Activated naive CD4-positive, alpha-beta T cell treated with anti-CD3 and anti-CD28 coated beads, Interleukin-2, amount 10 ng/mL, durations not matched to agents 7 days and 5 days (primary cell): Measurements from ENCODE around the gene DOCK2.

Experiments
- CTCF ChIA-PET: fragments of 350-600 bp; sonication (Branson Sonifier 250); formaldehyde crosslinking; loops from one replicate; lab custom pipeline; 2021; ENCODE audit warnings: antibody characterized with exemption; lab: Charles Lee
- DNase-seq: peaks from one replicate; pipeline ENCODE4 v3.0.0-alpha.2; 2020
- H3K27ac Mint-ChIP-seq: one replicate; pipeline ENCODE4 v1.8.0; 2021; ENCODE audit warnings: mild to moderate bottlenecking, moderate library complexity, mixed read lengths
- H3K27me3 Mint-ChIP-seq: one replicate; pipeline ENCODE4 v1.8.0; 2021; ENCODE audit warnings: mild to moderate bottlenecking, mixed read lengths
- H3K36me3 Mint-ChIP-seq: one replicate; pipeline ENCODE4 v1.8.0; 2021; ENCODE audit warnings: mixed read lengths
- H3K4me1 Mint-ChIP-seq: one replicate; pipeline ENCODE4 v1.8.0; 2021; ENCODE audit warnings: mixed read lengths
- H3K4me3 Mint-ChIP-seq: one replicate; pipeline ENCODE4 v1.8.0; 2021; ENCODE audit warnings: mild to moderate bottlenecking, moderate library complexity, mixed read lengths
- H3K9me3 Mint-ChIP-seq: one replicate; pipeline ENCODE4 v1.8.0; 2021; ENCODE audit warnings: mixed read lengths

The DOCK2 gene

GRCh38 chr5:169871826-169872490 lies 234.9 kb downstream of the DOCK2 start:
- DNase-seq = no peak
- CTCF ChIA-PET = no interaction called here
- no peaks in the 10 kb centered on the region for H3K4me1 Mint-ChIP-seq
- H3K27ac Mint-ChIP-seq = no peak overlapping the region
- H3K36me3 Mint-ChIP-seq = peaks cover 17% of the 10 kb centered on the region
- H3K4me3 Mint-ChIP-seq = no peak overlapping the region
- H3K27me3 Mint-ChIP-seq = no peaks in the 10 kb centered on the region
- no peaks in the 10 kb centered on the region for H3K9me3 Mint-ChIP-seq

- DNase-seq = no peak
- Mint-ChIP-seq H3K36me3 (peaks cover 10% of the 10 kb centered on the region), H3K9me3 (no peaks in the 10 kb centered on the region), H3K4me1 (no peaks in the 10 kb centered on the region), H3K27ac (no peak overlapping the region), H3K27me3 (no peaks in the 10 kb centered on the region), H3K4me3 (no peak overlapping the region)
- CTCF ChIA-PET = no interaction called here
These were observed 236.6 kb downstream of the DOCK2 start for GRCh38 chr5:169873642-169874041.

DNA sequence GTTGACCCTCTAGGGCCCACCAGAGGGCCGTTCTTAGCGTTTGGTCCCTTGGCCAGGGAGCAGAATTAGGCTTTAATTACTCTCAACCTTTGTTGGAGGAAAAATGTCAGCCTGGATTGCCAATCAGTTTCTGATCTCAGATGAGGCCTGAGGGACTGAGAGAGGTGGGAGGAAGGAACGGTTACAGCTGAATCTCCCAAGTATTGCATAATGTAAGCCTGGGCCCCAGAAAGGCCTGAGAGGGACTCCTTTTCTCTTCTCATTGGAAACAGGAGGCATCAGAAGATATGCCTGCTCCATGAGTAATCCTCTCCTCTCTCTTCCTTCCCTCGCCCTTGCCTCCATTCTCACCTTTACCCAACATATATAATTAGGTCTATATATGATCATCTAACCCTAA lies 237.5 kb downstream of the DOCK2 start:
- no peak for DNase-seq
- Mint-ChIP-seq H3K4me3 (no peak overlapping the region), H3K36me3 (peaks cover 13% of the 10 kb centered on the region), H3K4me1 (no peaks in the 10 kb centered on the region), H3K9me3 (no peaks in the 10 kb centered on the region), H3K27me3 (no peaks in the 10 kb centered on the region), H3K27ac (no peak overlapping the region)
- CTCF ChIA-PET = no interaction called here

- no peaks in the 10 kb centered on the region for H3K4me1 Mint-ChIP-seq
These were observed 238.1 kb downstream of the DOCK2 start for GRCh38 chr5:169875091-169875728.

GRCh38 chr5:169875731-169876130 lies 238.7 kb downstream of the DOCK2 start:
- Mint-ChIP-seq H3K4me1 (no peaks in the 10 kb centered on the region), H3K27me3 (no peaks in the 10 kb centered on the region), H3K9me3 (no peaks in the 10 kb centered on the region), H3K4me3 (no peak overlapping the region), H3K27ac (no peak overlapping the region), H3K36me3 (peaks cover 13% of the 10 kb centered on the region)
- CTCF ChIA-PET = no interaction called here
- DNase-seq = no peak

More at GRCh38 chr5:169875091-169875728, 238.1 kb downstream of the DOCK2 start:
- Mint-ChIP-seq H3K36me3 (peaks cover 13% of the 10 kb centered on the region), H3K27me3 (no peaks in the 10 kb centered on the region), H3K9me3 (no peaks in the 10 kb centered on the region), H3K4me3 (no peak overlapping the region), H3K27ac (no peak overlapping the region)
- no peak for DNase-seq
- CTCF ChIA-PET = no interaction called here

DNA sequence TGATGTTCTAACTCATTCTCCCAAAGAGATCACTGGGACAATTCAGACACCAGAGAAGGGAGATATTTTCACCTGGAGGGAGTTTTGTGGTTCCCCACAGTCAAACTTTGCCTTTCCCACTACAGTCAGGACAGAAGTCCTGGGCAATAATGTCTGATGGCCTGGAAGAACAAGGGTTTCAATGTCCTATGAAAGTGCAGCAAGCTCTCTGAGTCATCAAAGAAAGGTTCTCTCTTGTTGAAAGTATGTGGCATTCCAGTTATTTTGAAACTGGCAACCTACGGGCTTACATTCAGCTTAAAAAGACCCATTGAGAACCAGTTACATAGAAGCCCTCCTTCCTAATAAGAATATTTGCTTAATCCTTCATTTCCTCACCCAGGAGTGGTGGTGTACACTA lies 239.3 kb downstream of the DOCK2 start:
- Mint-ChIP-seq H3K27me3 (no peaks in the 10 kb centered on the region), H3K9me3 (no peaks in the 10 kb centered on the region), H3K27ac (no peak overlapping the region), H3K36me3 (peaks cover 13% of the 10 kb centered on the region), H3K4me3 (no peak overlapping the region), H3K4me1 (no peaks in the 10 kb centered on the region)
- CTCF ChIA-PET = no interaction called here
- DNase-seq = no peak

DNA sequence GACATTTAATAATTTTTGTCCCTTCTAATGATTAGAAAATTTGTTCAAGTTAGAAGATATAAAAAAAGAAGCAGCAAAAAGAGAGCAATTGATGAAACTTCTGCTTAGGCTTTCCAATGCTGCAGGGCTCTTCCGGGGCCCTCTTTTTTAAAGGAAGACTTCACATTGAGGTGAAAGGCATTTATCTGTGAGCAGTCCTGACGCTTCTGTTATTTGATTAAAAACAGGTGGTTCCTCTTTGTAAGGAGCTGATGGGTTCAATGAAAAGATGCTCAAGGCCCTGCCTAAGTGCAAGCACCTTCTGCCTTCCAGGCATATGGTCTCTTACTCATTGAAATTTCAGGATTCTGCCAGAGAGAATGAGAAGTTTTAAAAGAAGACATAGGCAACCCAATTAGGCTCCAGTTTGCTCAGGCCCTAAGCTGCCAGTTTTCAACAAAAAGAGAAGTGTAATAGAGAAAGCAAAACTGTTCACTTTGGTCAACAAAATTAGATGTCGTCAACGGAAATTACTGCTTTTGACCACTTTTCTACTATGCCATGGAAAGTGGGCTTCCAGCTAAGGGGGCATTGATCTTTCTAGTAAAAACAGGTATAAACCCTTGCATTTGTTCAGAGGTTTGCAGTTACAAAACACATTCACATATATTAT lies 243.1 kb downstream of the DOCK2 start:
- no peak for DNase-seq

DNA sequence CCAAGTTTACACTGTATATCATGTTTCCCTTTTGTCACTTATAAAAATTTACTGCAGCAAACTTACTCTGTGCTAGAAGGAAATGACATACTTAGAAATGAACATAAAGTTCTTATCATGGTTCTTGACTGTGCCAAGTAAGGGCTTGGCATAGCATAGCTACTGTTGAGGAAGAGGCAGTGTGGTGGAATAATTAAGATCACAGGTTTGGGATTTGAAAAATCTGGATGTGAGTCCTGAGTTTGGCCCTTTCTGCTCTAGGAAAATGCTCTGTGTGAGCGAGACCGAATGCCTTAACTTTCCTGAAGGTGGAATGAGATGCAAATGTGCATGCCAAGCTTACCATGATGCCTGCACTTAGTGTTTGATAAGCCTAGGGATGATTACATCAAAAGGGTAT lies 243.7 kb downstream of the DOCK2 start:
- DNase-seq = no peak
- H3K4me1 Mint-ChIP-seq = no peaks in the 10 kb centered on the region
- no peaks in the 10 kb centered on the region for H3K9me3 Mint-ChIP-seq
- peaks cover 23% of the 10 kb centered on the region for H3K36me3 Mint-ChIP-seq
- H3K4me3 Mint-ChIP-seq = no peak overlapping the region
- CTCF ChIA-PET = no interaction called here
- no peak overlapping the region for H3K27ac Mint-ChIP-seq
- H3K27me3 Mint-ChIP-seq = no peaks in the 10 kb centered on the region

More for the DNA sequence above, 243.1 kb downstream of the DOCK2 start:
- Mint-ChIP-seq H3K9me3 (no peaks in the 10 kb centered on the region), H3K27me3 (no peaks in the 10 kb centered on the region), H3K27ac (no peak overlapping the region), H3K4me3 (no peak overlapping the region), H3K36me3 (peaks cover 23% of the 10 kb centered on the region), H3K4me1 (no peaks in the 10 kb centered on the region)
- CTCF ChIA-PET = no interaction called here

DNA sequence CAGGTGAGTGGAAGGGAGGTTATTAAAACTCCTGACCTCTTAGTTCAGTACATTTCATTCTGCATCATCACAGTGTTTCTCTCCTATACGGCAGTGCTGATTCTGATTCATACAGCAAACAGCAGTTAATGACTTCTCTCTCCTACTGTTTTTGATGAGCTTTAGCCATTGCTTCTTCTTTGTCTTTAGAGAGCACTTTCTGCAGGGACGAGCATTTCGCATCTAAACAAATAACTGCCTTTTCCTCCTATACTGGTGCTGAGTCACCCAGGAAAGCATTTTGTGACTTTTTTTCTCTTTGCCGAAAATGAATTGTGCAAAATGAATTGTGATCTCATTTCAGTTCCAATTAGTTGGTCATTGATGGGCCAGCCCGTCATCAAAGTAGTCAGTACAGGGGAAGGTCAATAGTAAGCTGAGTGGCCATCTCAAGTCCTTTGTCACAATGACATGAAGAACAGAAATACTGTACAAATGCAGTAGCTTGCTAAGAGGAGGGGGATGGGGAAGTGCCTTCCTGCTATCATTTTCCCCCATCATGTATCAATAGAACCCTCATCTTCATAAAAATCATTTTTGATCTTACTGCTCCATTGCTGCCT lies 244.7 kb downstream of the DOCK2 start:
- Mint-ChIP-seq H3K9me3 (no peaks in the 10 kb centered on the region), H3K4me1 (no peaks in the 10 kb centered on the region), H3K27ac (no peak overlapping the region), H3K36me3 (peaks cover 22% of the 10 kb centered on the region), H3K27me3 (no peaks in the 10 kb centered on the region), H3K4me3 (no peak overlapping the region)
- no peak for DNase-seq
- CTCF ChIA-PET = no interaction called here

DNA sequence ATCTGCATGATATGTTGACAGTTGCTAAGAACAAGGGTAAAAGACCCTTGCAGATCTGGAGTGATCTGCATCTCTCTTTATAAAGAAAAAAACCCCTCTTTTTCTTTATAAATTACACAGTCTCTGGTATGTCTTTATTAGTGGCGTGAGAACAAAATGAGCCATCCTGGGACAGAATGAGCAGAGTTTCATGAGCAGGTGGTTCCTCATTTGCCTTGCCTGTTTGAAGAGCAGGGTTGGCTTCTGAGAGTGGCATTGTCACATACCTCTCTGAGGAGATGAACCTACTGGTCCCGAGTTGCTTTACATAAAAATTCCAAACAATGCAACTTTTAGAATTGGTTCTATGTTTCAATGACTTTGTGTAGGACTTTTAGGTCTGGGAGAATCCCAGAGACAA lies 249.0 kb downstream of the DOCK2 start:
- H3K4me1 Mint-ChIP-seq = no peaks in the 10 kb centered on the region
- no peaks in the 10 kb centered on the region for H3K9me3 Mint-ChIP-seq
- no peak overlapping the region for H3K4me3 Mint-ChIP-seq
- peaks cover 18% of the 10 kb centered on the region for H3K36me3 Mint-ChIP-seq
- no peaks in the 10 kb centered on the region for H3K27me3 Mint-ChIP-seq
- no peak overlapping the region for H3K27ac Mint-ChIP-seq
- DNase-seq = no peak
- CTCF ChIA-PET = no interaction called here

- CTCF ChIA-PET = no interaction called here
- Mint-ChIP-seq H3K9me3 (no peaks in the 10 kb centered on the region), H3K36me3 (peaks cover 18% of the 10 kb centered on the region)
These were observed 249.6 kb downstream of the DOCK2 start for GRCh38 chr5:169886677-169887076.

GRCh38 chr5:169889572-169889971 lies 252.5 kb downstream of the DOCK2 start:
- Mint-ChIP-seq H3K4me3 (no peak overlapping the region), H3K27me3 (no peaks in the 10 kb centered on the region), H3K9me3 (no peaks in the 10 kb centered on the region), H3K27ac (no peak overlapping the region), H3K4me1 (no peaks in the 10 kb centered on the region), H3K36me3 (peaks cover 13% of the 10 kb centered on the region)
- no peak for DNase-seq
- CTCF ChIA-PET = no interaction called here

More at GRCh38 chr5:169886677-169887076, 249.6 kb downstream of the DOCK2 start:
- Mint-ChIP-seq H3K4me3 (no peak overlapping the region), H3K4me1 (no peaks in the 10 kb centered on the region), H3K27ac (no peak overlapping the region), H3K27me3 (no peaks in the 10 kb centered on the region)
- DNase-seq = no peak

DNA sequence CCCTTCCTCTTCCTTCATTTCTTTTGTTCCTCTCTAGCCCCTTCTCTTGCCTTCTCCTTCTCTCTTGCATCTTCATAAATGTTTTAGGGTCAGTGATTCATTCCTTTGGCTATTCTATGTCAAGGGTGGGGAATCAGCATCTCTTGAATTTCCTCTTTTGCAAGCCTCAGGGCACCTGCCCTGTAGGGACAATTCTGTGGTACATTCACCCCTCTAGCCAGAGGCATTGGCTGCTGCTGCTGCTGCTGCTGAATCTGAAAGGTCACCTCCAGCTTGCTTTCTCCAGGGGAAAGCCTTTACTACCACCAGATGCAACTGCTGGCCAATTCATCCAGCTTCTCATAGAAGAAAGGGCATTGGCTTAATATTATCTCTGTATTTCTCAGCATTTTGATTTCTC lies 255.9 kb downstream of the DOCK2 start:
- Mint-ChIP-seq H3K36me3 (peaks cover 14% of the 10 kb centered on the region), H3K27ac (no peak overlapping the region), H3K4me1 (no peaks in the 10 kb centered on the region), H3K4me3 (no peak overlapping the region), H3K27me3 (no peaks in the 10 kb centered on the region), H3K9me3 (no peaks in the 10 kb centered on the region)
- CTCF ChIA-PET = no interaction called here
- no peak for DNase-seq

GRCh38 chr5:169893571-169893970 lies 256.5 kb downstream of the DOCK2 start:
- Mint-ChIP-seq H3K27ac (no peak overlapping the region), H3K4me3 (no peak overlapping the region), H3K9me3 (no peaks in the 10 kb centered on the region), H3K27me3 (no peaks in the 10 kb centered on the region), H3K4me1 (no peaks in the 10 kb centered on the region), H3K36me3 (peaks cover 17% of the 10 kb centered on the region)
- CTCF ChIA-PET = no interaction called here
- DNase-seq = no peak
